Stomach (tissue), 9 donors: Measurements from ENCODE around the gene SYNE2. TPM values are rescaled to one million over a fixed set of nuclear protein-coding genes. Genes with fewer than 3 reads are reported as not detected.
"Not testable (repeated sequence)": the region's sequence is repeated elsewhere in the genome, so short reads cannot be mapped to it uniquely, and the experiment has no call there.

Source experiments
- DNase-seq, 2 donors: peaks; one replicate each; pipeline versions ENCODE4 v3.0.0 to v3.0.0-alpha.2; 2013 to 2019
- H3K27ac ChIP-seq, 5 donors: fragments of 200-600 bp in 4 of 5; sonication (generic) in 4 of 5; one replicate each; pipeline ENCODE4 v1.5.1; 2013 to 2019; ENCODE audit warnings: mild to moderate bottlenecking in 1 of 5, moderate library complexity in 1 of 5
- H3K27me3 ChIP-seq, 3 donors: fragments of 200-600 bp; sonication (generic); one replicate each; pipeline ENCODE4 v1.5.1; 2017 to 2019; ENCODE audit warnings: mixed run types in 1 of 3
- H3K36me3 ChIP-seq, 4 donors: fragments of 200-600 bp; sonication (generic); 1 replicate in 3 of 4; 2 replicates in 1 of 4; pipeline ENCODE4 v1.5.1; 2016 to 2019
- H3K4me1 ChIP-seq, 4 donors: fragments of 200-600 bp; sonication (generic); one replicate each; pipeline ENCODE4 v1.5.1; 2016 to 2019
- H3K4me3 ChIP-seq, 4 donors: fragments of 200-600 bp; sonication (generic) in 3 of 4; one replicate each; pipeline ENCODE4 v1.5.1; 2016 to 2019; ENCODE audit warnings: mild to moderate bottlenecking in 1 of 4
- H3K9me3 ChIP-seq, 4 donors: fragments of 200-600 bp; sonication (generic); one replicate each; pipeline ENCODE4 v1.5.1; 2016 to 2019
- EP300 ChIP-seq: sonication (generic); formaldehyde crosslinking; IDR thresholded peaks from one replicate; pipeline ENCODE4 v1.6.1; 2017; ENCODE audit warnings: antibody characterized with exemption
- POLR2A ChIP-seq, 4 donors: fragments of 450-650 bp; IDR thresholded peaks; one replicate each; pipeline ENCODE4 v1.6.1; 2016; ENCODE audit warnings: antibody characterized with exemption in 4 of 4, control low read depth in 2 of 4, mild to moderate bottlenecking in 1 of 4, moderate library complexity in 1 of 4
- POLR2AphosphoS5 ChIP-seq, 3 donors: sonication (generic); formaldehyde crosslinking; IDR thresholded peaks; one replicate each; pipeline ENCODE4 v1.6.1; 2016; ENCODE audit warnings: antibody characterized with exemption in 3 of 3
- WGBS, 5 donors: extraction: QIAGEN DNeasy Blood & Tissue Kit in 3 of 5; methylation state at CpG; one replicate each; pipeline versions ENCODE4 v1.1.5 to v1.1.7; 2013 to 2018; 5-methylcytosine and 5-hydroxymethylcytosine counted together
- intact Hi-C: fragments of 100-400 bp; cut with DNase I; formaldehyde crosslinking; loops from one replicate; pipeline ENCODE4 v1.15.1; 2023; ENCODE audit warnings: low total_unique reads
- polyA plus RNA-seq, 3 donors: library from polyadenylated mRNA; stranded (reverse); fragments of 200-250 nt; gene quantifications; one replicate each; pipeline ENCODE4 v1.2.3, GENCODE V29; 2013
- total RNA-seq, 5 donors: library from RNA; depleted of rRNA; stranded (reverse); fragments of >200 nt; gene quantifications; one replicate each; pipeline versions ENCODE4 v1.1.0 to v1.2.3, GENCODE V29; 2014 to 2016
- TF ChIP-seq, protein P1 (sequence below), 7 experiments: fragments of 450-650 bp in 4 of 7; fragments of 200-600 bp in 3 of 7; sonication (generic) in 3 of 7; IDR thresholded peaks; one replicate each; pipeline ENCODE4 v1.5.1; 2016 to 2019; ENCODE audit warnings: antibody characterized with exemption in 7 of 7, control low read depth in 2 of 7, mild to moderate bottlenecking in 1 of 7
- donor health status: healthy with polysubstance abuse.
- donor health status: Bipolar disorder and iron deficiency.
- donor health status: healthy.

The SYNE2 gene
- total and polyA plus RNA-seq, 8 donors, result 14.4 to 280 (median 120) TPM

DNA sequence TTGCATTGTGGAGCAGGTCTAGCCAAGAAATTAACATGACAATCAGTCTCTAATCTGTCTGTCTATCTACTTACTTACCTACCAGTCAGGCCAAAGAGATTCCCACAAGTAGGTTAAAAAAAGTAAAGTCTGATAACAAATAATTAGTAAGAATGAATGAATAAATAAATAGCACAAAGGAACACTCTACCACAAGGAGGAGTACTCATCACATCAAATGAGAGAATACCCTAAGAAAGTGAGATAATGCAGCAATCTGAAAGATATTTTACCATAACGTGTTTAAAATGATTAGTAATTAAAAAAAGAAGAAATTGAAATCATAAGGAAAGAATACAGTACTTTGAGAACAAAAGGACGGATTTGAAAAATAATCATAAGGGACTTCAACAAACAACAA is 187.2 kb downstream of the SYNE2 start:
- intact Hi-C loops, result no loop called here
- H3K27ac ChIP-seq, result no peak overlapping the region
- H3K27me3 ChIP-seq, result no peaks in the 10 kb centered on the region
- H3K4me3 ChIP-seq, result no peak overlapping the region
- TF ChIP-seq POLR2A (IDR thresholded peaks at IDR 0.05) (no peak), POLR2AphosphoS5 (IDR thresholded peaks at IDR 0.05) (no peak), EP300 (no peak)
- TF ChIP-seq, protein P1, sequence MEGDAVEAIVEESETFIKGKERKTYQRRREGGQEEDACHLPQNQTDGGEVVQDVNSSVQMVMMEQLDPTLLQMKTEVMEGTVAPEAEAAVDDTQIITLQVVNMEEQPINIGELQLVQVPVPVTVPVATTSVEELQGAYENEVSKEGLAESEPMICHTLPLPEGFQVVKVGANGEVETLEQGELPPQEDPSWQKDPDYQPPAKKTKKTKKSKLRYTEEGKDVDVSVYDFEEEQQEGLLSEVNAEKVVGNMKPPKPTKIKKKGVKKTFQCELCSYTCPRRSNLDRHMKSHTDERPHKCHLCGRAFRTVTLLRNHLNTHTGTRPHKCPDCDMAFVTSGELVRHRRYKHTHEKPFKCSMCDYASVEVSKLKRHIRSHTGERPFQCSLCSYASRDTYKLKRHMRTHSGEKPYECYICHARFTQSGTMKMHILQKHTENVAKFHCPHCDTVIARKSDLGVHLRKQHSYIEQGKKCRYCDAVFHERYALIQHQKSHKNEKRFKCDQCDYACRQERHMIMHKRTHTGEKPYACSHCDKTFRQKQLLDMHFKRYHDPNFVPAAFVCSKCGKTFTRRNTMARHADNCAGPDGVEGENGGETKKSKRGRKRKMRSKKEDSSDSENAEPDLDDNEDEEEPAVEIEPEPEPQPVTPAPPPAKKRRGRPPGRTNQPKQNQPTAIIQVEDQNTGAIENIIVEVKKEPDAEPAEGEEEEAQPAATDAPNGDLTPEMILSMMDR (IDR thresholded peaks at IDR 0.05), result no peak
- no peaks in the 10 kb centered on the region for H3K4me1 ChIP-seq
- DNase-seq, result no peak
- 88 to 94% (median 93%) methylated on average over 2 of the region's 2 CpGs for WGBS, 5 donors
- peaks cover 0 to 11% (median 0%) of the 10 kb centered on the region in 4 donors for H3K9me3 ChIP-seq
- H3K36me3 ChIP-seq, result peaks cover 0 to 41% (median 16%) of the 10 kb centered on the region in 4 donors

DNA sequence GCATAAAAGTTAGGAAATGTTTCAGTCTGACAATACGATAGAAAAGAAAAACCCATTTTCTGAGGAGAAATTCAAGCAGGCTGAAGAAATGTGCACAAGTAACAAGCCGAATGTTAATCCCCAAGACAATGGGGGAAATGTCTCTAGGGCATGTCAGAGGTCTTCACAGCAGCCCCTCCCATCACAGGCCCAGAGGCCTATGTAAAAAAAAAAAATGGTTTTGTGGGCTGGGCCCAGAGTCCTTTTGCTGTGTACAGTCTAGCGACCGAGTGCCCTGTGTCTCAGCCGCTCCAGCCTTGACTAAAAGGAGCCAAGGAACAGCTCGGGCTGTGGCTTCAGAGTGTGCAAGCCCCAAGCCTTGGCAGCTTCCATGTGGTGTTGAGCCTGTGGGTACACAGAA is 190.5 kb downstream of the SYNE2 start:
- H3K36me3 ChIP-seq, result peaks cover 7 to 44% (median 22%) of the 10 kb centered on the region in 4 donors
- H3K27ac ChIP-seq, H3K4me1 ChIP-seq, DNase-seq, intact Hi-C loops, H3K4me3 ChIP-seq, H3K27me3 ChIP-seq: not testable (repeated sequence)
- H3K9me3 ChIP-seq, result peaks cover 0 to 11% (median 0%) of the 10 kb centered on the region in 4 donors
- 97 to 99% (median 98%) methylated on average over 6 of the region's 6 CpGs for WGBS, 5 donors

DNA sequence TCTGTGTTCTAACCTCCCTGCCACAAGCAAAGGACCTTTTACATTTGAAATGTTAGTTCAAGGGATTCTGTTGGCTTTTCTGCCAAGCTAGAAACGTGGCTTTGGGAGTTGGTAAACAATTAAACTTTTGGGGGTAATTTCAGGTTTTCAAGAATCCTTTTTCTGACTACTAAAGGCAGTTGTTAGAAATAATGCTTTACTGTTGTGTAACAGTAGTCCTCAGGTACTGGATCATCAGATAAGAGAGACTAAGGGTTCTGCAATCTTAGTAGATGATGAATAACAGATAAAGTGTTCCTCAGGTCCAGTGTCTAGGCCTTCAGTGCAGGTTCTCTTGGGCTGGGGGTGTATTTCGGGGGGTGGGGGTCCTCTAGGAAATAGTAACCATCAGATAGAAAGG is 192.3 kb downstream of the SYNE2 start:
- Histone ChIP-seq H3K36me3 (peaks cover 7 to 52% (median 39%) of the 10 kb centered on the region in 4 donors), H3K27ac (no peak overlapping the region), H3K27me3 (no peaks in the 10 kb centered on the region), H3K9me3 (peaks cover 0 to 11% (median 0%) of the 10 kb centered on the region in 4 donors), H3K4me3 (no peak overlapping the region), H3K4me1 (no peaks in the 10 kb centered on the region)
- no peak for DNase-seq
- 60 to 67% (median 61%) methylated on average over 2 of the region's 2 CpGs for WGBS, 5 donors
- intact Hi-C loops, result no loop called here
- no peak for TF ChIP-seq POLR2AphosphoS5 (IDR thresholded peaks at IDR 0.05)
- no peak for TF ChIP-seq EP300
- TF ChIP-seq, protein P1 (IDR thresholded peaks at IDR 0.05), result no peak
- no peak for TF ChIP-seq POLR2A (IDR thresholded peaks at IDR 0.05)

DNA sequence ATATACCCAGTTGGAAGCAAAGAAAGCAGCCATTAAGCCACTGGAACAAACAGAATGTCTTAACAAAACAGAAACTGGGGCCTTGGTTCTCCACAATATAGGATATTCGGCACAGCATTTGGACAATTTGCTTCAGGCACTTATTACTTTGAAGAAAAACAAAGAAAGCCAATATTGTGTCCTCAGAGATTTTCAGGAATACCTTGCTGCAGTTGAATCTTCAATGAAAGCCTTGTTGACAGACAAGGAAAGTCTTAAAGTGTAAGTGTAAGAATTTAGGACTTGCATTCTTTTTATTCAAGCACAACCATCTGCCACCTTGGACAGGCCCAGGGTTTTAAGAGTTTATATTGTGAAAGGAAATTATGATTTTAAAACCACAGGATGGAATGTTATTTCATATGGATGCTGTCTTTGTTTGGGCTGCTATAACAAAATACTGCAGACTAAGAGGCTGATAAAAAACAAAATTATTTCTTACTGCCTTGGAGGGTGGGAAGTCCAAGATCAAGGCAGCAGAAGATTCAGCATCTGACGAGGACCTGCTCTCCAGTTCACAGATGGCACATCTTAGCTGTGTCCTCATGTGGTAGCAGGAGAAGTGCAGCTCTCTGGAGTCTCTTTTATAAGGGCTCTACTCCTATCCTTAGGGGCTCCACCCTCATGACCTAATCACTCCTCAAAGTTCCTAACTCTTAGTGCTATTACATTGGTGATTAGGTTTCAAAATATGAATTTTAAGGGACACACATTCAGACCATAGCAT is 197.0 kb downstream of the SYNE2 start:
- TF ChIP-seq, protein P1 (IDR thresholded peaks at IDR 0.05), result no peak
- TF ChIP-seq POLR2A (IDR thresholded peaks at IDR 0.05) (no peak), EP300 (no peak), POLR2AphosphoS5 (IDR thresholded peaks at IDR 0.05) (no peak)
- intact Hi-C loops, result no loop called here
- no peak for DNase-seq
- H3K4me3 ChIP-seq, result no peak overlapping the region
- no peaks in the 10 kb centered on the region for H3K4me1 ChIP-seq
- 87 to 97% (median 95%) methylated on average over 2 of the region's 2 CpGs for WGBS, 5 donors
- no peak overlapping the region for H3K27ac ChIP-seq
- H3K9me3 ChIP-seq, result no peaks in the 10 kb centered on the region
- H3K27me3 ChIP-seq, result no peaks in the 10 kb centered on the region
- peaks cover 7 to 72% (median 64%) of the 10 kb centered on the region in 4 donors for H3K36me3 ChIP-seq
